A549 (cell line): ENCODE data around the gene PSMD2. TPM values are rescaled to one million over a fixed set of nuclear protein-coding genes. Genes with fewer than 3 reads are reported as not detected.
A peak's percentile ranks its signal among the peaks of the same experiment; 100 is the strongest.

Experiments
- ATAC-seq, 2 experiments: fragments of 200-7000 bp in 1 of 2; fragments of >200 bp in 1 of 2; cut with Nextera tagmentation in 1 of 2; cut with Tn5 transposase in 1 of 2; 3 replicates each; pipeline versions ENCODE4 v1.8.0 to v1.9.1; 2018 to 2020; ENCODE audit warnings: mild to moderate bottlenecking in 1 of 2, moderate library complexity in 1 of 2
- CTCF ChIA-PET: fragments of 300-600 bp; sonication (Branson Sonifier 250); formaldehyde crosslinking; extraction: SDS; loops from one replicate; lab custom pipeline; 2021; ENCODE audit warnings: antibody characterized with exemption, inconsistent platforms; lab: Yijun Ruan, JAX
- POLR2A ChIA-PET: fragments of 350-600 bp; formaldehyde crosslinking; extraction: SDS; loops from one replicate; lab custom pipeline; 2021; ENCODE audit warnings: antibody characterized with exemption, inconsistent platforms; lab: Yijun Ruan, JAX
- DNase-seq, 2 experiments: peaks; one replicate each; pipeline versions ENCODE4 v3.0.0 to v3.0.0-alpha.2; 2011 to 2016; ENCODE audit warnings: low read depth in 1 of 2, low spot score in 1 of 2
- FAIRE-seq: peaks from 2 replicates; lab custom pipeline; 2011; peaks lifted over from hg19 to GRCh38; lab: Jason Lieb, UNC
- H3K27ac ChIP-seq, 2 experiments: fragments of >200 bp; sonication (Bioruptor Twin); formaldehyde crosslinking; 3 replicates each; pipeline ENCODE4 v1.5.1; 2016 to 2017
- H3K4me1 ChIP-seq: fragments of >200 bp; sonication (Bioruptor Twin); formaldehyde crosslinking; 3 replicates; pipeline ENCODE4 v1.6.1; 2016
- H3K4me2 ChIP-seq: fragments of >200 bp; sonication (Bioruptor Twin); formaldehyde crosslinking; 3 replicates; pipeline ENCODE4 v1.6.1; 2016
- H3K4me3 ChIP-seq: fragments of >200 bp; sonication (Bioruptor Twin); formaldehyde crosslinking; 3 replicates; pipeline ENCODE4 v1.5.1; 2016
- H3K9me3 ChIP-seq: fragments of >200 bp; sonication (Bioruptor Twin); formaldehyde crosslinking; 3 replicates; pipeline ENCODE4 v1.6.1; 2016
- CBX2 ChIP-seq: fragments of 200-600 bp; sonication (generic); IDR thresholded peaks from 2 replicates; pipeline ENCODE4 v1.6.1; 2016; ENCODE audit warnings: low read depth, mild to moderate bottlenecking, borderline replicate concordance
- CBX8 ChIP-seq: fragments of 200-600 bp; sonication (generic); IDR thresholded peaks from 2 replicates; pipeline ENCODE4 v1.6.1; 2016
- EHMT2 ChIP-seq: fragments of 200-600 bp; sonication (generic); IDR thresholded peaks from 2 replicates; pipeline ENCODE4 v1.6.1; 2016; ENCODE audit warnings: antibody characterized with exemption, low read depth, mild to moderate bottlenecking, moderate library complexity
- GATA3 ChIP-seq: IDR thresholded peaks from 2 replicates; pipeline ENCODE4 v1.6.1; 2012; ENCODE audit warnings: borderline replicate concordance
- HDAC2 ChIP-seq: fragments of 200-600 bp; sonication (generic); IDR thresholded peaks from 2 replicates; pipeline ENCODE4 v1.6.1; 2016
- HEYL ChIP-seq: fragments of 250-450 bp; sonication (Bioruptor Pico); IDR thresholded peaks from 2 replicates; pipeline ENCODE4 v1.8.0; 2021; ENCODE audit warnings: mild to moderate bottlenecking, moderate library complexity
- HOXB13 ChIP-seq: fragments of 250-450 bp; sonication (Bioruptor Pico); IDR thresholded peaks from 2 replicates; pipeline ENCODE4 v1.5.0; 2020; ENCODE audit warnings: low read depth, mild to moderate bottlenecking, moderate library complexity
- JUN ChIP-seq, 2 experiments: fragments of >200 bp; sonication (Bioruptor Twin); formaldehyde crosslinking; IDR thresholded peaks; 2 replicates in 1 of 2; 3 replicates in 1 of 2; pipeline ENCODE4 v1.6.1; 2016 to 2017
- JUNB ChIP-seq: fragments of >200 bp; sonication (Bioruptor Twin); formaldehyde crosslinking; IDR thresholded peaks from 2 replicates; pipeline ENCODE4 v1.6.1; 2016
- KDM1A ChIP-seq: fragments of 200-600 bp; sonication (generic); IDR thresholded peaks from 2 replicates; pipeline ENCODE4 v1.6.1; 2016; ENCODE audit warnings: low read depth, mild to moderate bottlenecking
- MAFK ChIP-seq: fragments of 450-650 bp; IDR thresholded peaks from 2 replicates; pipeline ENCODE4 v1.6.1; 2014; ENCODE audit not compliant: partially characterized antibody
- PHF8 ChIP-seq: fragments of 200-600 bp; sonication (generic); IDR thresholded peaks from 2 replicates; pipeline ENCODE4 v1.6.1; 2016; ENCODE audit warnings: low read depth, mild to moderate bottlenecking, antibody characterized with exemption, moderate library complexity, borderline replicate concordance
- POLR2A ChIP-seq: IDR thresholded peaks from 2 replicates; pipeline ENCODE4 v1.6.1; 2012; ENCODE audit warnings: mild to moderate bottlenecking, low read length
- RNF2 ChIP-seq: fragments of 200-600 bp; sonication (generic); IDR thresholded peaks from 2 replicates; pipeline ENCODE4 v1.6.1; 2016; ENCODE audit warnings: low read depth, mild to moderate bottlenecking, antibody characterized with exemption, moderate library complexity, borderline replicate concordance
- WGBS: methylation state at CpG from one replicate; pipeline ENCODE4 v1.1.6; 2017; ENCODE audit errors: missing lambda C conversion rate; 5-methylcytosine and 5-hydroxymethylcytosine counted together
- polyA plus RNA-seq, 4 experiments: library from polyadenylated mRNA; depleted of rRNA in 3 of 4; stranded (reverse); fragments of >200 nt; fragmentation: RNase III in 1 of 4; extraction: RNeasy Plus Mini Kit Qiagen cat#74134 plus additional on column Dnase treatment in 1 of 4; gene quantifications; 2 replicates in 3 of 4; 3 replicates in 1 of 4; pipeline ENCODE4 v1.2.3, GENCODE V29; 2011 to 2017
- TF ChIP-seq, protein P1 (sequence below): fragments of >200 bp; sonication (Bioruptor Twin); formaldehyde crosslinking; IDR thresholded peaks from 3 replicates; pipeline ENCODE4 v1.6.1; 2016
- TF ChIP-seq, protein P2 (sequence below): fragments of 150-350 bp; IDR thresholded peaks from 2 replicates; pipeline ENCODE4 v1.6.1; 2014; ENCODE audit warnings: low read depth, mild to moderate bottlenecking, low read length
- TF ChIP-seq, protein P3 (sequence below): IDR thresholded peaks from 2 replicates; pipeline ENCODE4 v1.6.1; 2012; ENCODE audit warnings: low read depth, borderline replicate concordance
- TF ChIP-seq, protein P4 (sequence below): fragments of >200 bp; sonication (Bioruptor Twin); formaldehyde crosslinking; IDR thresholded peaks from 2 replicates; pipeline ENCODE4 v1.6.1; 2016
- TF ChIP-seq, protein P5 (sequence below): fragments of 250-450 bp; sonication (Bioruptor Pico); IDR thresholded peaks from 2 replicates; pipeline ENCODE4 v1.5.0; 2021; ENCODE audit warnings: mild to moderate bottlenecking, moderate library complexity, borderline replicate concordance
- TF ChIP-seq, protein P6 (sequence below): IDR thresholded peaks from 2 replicates; pipeline ENCODE4 v1.6.1; 2012

Gene PSMD2
- polyA plus RNA-seq, 2 of the 4 experiments (the other 2 are of a cell fraction), result 267 to 541 TPM

DNA sequence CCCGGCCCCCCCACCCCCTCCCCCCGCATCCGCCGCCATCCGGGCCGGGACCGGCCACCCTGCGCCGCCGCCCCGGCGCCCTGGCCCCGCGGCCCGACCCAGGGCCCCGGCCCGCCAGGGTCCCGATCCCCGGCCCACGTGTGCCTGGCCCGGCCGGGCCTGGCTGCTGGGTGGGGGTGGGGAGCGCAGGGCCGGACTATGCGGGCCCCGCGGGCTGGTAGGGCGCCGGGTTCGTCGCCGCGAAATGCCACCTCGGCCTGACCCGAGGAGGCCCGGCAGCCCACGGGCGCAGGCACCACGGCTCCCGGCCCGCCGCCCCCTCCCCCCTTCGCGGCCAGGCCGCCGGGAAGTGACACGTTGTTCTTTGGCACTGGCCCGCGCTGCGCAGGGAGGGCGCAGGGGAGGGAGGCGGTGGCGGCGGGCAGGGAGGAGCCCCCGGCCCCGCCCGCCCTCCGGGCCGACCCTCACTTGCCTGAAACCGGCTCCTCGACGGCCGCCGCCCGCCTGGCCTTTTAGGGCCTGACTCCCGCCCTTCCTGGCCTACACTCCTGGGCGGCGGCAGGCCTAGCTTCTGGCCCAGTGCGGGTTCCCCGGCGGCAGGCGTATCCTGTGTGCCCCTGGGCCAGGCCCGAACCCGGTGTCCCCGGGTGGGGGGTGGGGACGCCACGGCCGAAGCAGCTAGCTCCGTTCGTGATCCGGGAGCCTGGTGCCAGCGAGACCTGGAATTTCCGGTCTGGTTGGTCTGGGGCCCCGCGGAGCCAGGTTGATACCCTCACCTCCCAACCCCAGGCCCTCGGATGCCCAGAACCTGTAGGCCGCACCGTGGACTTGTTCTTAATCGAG is 15.9 kb downstream of the PSMD2 start:
- Histone ChIP-seq H3K4me2 (peak overlapping the region; percentile 94), H3K4me3 (peak overlapping the region; percentile 86), H3K4me1 (peaks cover 38% of the 10 kb centered on the region), H3K27ac (peak overlapping the region; percentile 100), H3K9me3 (no peaks in the 10 kb centered on the region)
- TF ChIP-seq, protein P1, sequence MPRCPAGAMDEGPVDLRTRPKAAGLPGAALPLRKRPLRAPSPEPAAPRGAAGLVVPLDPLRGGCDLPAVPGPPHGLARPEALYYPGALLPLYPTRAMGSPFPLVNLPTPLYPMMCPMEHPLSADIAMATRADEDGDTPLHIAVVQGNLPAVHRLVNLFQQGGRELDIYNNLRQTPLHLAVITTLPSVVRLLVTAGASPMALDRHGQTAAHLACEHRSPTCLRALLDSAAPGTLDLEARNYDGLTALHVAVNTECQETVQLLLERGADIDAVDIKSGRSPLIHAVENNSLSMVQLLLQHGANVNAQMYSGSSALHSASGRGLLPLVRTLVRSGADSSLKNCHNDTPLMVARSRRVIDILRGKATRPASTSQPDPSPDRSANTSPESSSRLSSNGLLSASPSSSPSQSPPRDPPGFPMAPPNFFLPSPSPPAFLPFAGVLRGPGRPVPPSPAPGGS, result peak; percentile 24; the same call in 1 of the 3 replicates
- no peak for TF ChIP-seq RNF2
- peak; percentile 43 for TF ChIP-seq POLR2A
- 0 out of 2 replicates have a peak, but pooled peaks have one; percentile 12 for TF ChIP-seq PHF8
- no peak for TF ChIP-seq GATA3
- TF ChIP-seq, protein P2, sequence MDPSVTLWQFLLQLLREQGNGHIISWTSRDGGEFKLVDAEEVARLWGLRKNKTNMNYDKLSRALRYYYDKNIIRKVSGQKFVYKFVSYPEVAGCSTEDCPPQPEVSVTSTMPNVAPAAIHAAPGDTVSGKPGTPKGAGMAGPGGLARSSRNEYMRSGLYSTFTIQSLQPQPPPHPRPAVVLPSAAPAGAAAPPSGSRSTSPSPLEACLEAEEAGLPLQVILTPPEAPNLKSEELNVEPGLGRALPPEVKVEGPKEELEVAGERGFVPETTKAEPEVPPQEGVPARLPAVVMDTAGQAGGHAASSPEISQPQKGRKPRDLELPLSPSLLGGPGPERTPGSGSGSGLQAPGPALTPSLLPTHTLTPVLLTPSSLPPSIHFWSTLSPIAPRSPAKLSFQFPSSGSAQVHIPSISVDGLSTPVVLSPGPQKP, result no peak
- no peak for TF ChIP-seq MAFK
- TF ChIP-seq JUN (IDR thresholded peaks at IDR 0.05), result peak; percentile 42 to 80; a peak in 3 of 5 replicates
- ChIA-PET CTCF (no interaction called here), POLR2A (no interaction called here)
- ATAC-seq (peak; percentile 39 to 61; a peak in 5 of 6 replicates), FAIRE-seq (no peak), DNase-seq (peak in 1 of 2 experiments; percentile 60)
- 2% methylated on average over 13 of the region's 89 CpGs for WGBS

DNA sequence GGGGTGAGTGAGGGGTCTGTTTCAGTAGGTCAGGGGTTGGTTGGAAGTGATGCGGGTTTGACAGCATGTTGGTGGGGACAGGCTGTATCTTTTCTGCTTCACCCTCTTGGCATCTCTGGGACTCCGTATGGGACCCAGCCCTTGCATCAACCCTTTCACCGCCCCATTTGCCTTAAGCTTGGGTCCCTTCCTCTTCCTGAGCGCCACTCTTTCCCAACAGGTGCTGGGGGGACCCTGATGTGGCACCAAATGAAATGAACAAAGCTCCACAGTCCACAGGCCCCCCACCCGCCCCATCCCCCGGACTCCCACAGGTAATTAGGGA is 16.5 kb downstream of the PSMD2 start:
- TF ChIP-seq CBX8 (no peak), EHMT2 (no peak), JUNB (no peak), CBX2 (no peak), KDM1A (no peak), HEYL (CRISPR knock-in tag) (no peak), HDAC2 (no peak), HOXB13 (CRISPR knock-in tag) (no peak)
- TF ChIP-seq, protein P3, sequence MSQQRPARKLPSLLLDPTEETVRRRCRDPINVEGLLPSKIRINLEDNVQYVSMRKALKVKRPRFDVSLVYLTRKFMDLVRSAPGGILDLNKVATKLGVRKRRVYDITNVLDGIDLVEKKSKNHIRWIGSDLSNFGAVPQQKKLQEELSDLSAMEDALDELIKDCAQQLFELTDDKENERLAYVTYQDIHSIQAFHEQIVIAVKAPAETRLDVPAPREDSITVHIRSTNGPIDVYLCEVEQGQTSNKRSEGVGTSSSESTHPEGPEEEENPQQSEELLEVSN, result no peak
- TF ChIP-seq, protein P4, sequence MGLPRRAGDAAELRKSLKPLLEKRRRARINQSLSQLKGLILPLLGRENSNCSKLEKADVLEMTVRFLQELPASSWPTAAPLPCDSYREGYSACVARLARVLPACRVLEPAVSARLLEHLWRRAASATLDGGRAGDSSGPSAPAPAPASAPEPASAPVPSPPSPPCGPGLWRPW, result no peak
- TF ChIP-seq, protein P5, sequence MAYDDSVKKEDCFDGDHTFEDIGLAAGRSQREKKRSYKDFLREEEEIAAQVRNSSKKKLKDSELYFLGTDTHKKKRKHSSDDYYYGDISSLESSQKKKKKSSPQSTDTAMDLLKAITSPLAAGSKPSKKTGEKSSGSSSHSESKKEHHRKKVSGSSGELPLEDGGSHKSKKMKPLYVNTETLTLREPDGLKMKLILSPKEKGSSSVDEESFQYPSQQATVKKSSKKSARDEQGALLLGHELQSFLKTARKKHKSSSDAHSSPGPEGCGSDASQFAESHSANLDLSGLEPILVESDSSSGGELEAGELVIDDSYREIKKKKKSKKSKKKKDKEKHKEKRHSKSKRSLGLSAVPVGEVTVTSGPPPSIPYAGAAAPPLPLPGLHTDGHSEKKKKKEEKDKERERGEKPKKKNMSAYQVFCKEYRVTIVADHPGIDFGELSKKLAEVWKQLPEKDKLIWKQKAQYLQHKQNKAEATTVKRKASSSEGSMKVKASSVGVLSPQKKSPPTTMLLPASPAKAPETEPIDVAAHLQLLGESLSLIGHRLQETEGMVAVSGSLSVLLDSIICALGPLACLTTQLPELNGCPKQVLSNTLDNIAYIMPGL (CRISPR knock-in tag), result no peak
- TF ChIP-seq, protein P6, sequence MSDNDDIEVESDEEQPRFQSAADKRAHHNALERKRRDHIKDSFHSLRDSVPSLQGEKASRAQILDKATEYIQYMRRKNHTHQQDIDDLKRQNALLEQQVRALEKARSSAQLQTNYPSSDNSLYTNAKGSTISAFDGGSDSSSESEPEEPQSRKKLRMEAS, result no peak
- Histone ChIP-seq H3K27ac (peak overlapping the region; percentile 100), H3K4me2 (peak overlapping the region; percentile 94), H3K9me3 (no peaks in the 10 kb centered on the region), H3K4me1 (peaks cover 43% of the 10 kb centered on the region), H3K4me3 (peak overlapping the region; percentile 86)
- ChIA-PET CTCF (no interaction called here), POLR2A (no interaction called here)
- no peak for DNase-seq
- ATAC-seq, result peak in 1 of 2 experiments; percentile 4; a peak in 2 of 6 replicates
- FAIRE-seq, result no peak
- 2% methylated on average over 4 of the region's 6 CpGs for WGBS
